ENCODE measurements around the gene HECW1.

Gene HECW1

DNA sequence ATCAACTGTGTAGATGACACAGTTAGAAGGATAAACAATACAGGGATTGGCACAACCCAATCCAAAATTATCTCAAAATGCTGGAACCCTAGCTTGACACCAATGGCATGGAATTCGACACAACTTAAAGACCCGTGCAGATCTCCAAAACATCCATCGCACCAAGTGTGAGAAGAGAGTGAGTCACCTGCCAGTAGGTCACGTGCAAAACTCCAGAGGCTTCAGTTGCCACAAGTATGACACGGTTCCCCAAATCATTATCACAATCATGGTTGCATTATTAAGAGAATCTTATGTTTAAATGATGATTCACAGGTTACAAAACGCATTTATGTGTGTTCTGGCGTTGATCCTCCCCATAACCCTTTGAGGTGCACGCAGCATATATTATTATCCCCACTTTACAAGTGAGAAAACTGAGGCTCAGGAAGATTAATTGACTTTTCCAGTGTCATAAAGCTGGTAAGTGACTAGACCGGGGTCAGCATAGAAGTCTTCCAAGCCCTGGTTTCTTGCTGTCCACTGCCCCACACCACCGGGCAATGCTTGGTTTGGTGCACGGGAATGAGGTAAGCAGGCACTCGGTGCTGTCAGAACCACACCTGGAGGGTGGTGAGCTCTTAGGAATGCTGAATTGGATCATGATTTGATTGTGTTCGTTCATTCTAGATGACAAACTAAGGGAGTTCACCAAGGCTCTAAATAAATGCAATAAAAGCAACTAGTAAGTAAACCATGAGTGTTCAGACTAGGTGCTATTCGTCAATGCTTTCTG is 446.9 kb downstream of the HECW1 start:
- ChIA-PET CTCF (interaction anchor here (3.2 kb wide), 1 partner anchor 23 kb away, joined by 10 read pairs; the partner anchor contains the start of gene STK17A), POLR2A (no interaction called here)
- TF ChIP-seq FOXM1 (IDR thresholded peaks at IDR 0.05; ENCODE audit: borderline replicate concordance) (no peak), L3MBTL2 (conservative IDR thresholded peaks at IDR 0.05) (no peak), TARDBP (IDR thresholded peaks at IDR 0.05) (no peak), SP1 (IDR thresholded peaks at IDR 0.05) (no peak), ZNF384 (IDR thresholded peaks at IDR 0.05) (no peak), CTBP1 (IDR thresholded peaks at IDR 0.05; ENCODE audit: borderline replicate concordance) (no peak), FOXA1 (IDR thresholded peaks at IDR 0.05) (no peak), FOXK2 (IDR thresholded peaks at IDR 0.05) (no peak), NFRKB (IDR thresholded peaks at IDR 0.05) (no peak), LEF1 (IDR thresholded peaks at IDR 0.05; ENCODE audit: borderline replicate concordance) (no peak), HDGF (IDR thresholded peaks at IDR 0.05; ENCODE audit: borderline replicate concordance) (no peak), ARNT (IDR thresholded peaks at IDR 0.05) (no peak)
- TF ChIP-seq, protein P1, sequence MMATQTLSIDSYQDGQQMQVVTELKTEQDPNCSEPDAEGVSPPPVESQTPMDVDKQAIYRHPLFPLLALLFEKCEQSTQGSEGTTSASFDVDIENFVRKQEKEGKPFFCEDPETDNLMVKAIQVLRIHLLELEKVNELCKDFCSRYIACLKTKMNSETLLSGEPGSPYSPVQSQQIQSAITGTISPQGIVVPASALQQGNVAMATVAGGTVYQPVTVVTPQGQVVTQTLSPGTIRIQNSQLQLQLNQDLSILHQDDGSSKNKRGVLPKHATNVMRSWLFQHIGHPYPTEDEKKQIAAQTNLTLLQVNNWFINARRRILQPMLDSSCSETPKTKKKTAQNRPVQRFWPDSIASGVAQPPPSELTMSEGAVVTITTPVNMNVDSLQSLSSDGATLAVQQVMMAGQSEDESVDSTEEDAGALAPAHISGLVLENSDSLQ (IDR thresholded peaks at IDR 0.05), result no peak
- no peak for DNase-seq (ENCODE audit: extremely low spot score)

DNA sequence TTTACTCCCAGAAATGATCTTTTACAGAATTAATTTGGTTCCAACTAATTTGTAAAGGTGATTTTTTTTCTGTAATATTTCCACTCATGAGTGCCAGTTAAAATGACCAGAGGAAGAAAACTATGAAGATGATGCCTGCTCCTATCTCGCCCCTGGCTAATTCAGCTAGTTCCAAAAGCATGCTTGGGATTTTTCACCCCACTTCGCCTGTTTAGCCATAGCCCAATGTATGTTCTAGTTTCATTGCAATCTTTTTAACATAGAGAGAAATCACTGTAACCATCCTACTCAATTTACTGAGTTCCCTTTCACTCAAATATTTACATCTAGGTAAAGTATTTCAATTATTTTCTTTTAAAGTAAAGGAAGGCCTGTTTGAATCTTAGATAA is 447.5 kb downstream of the HECW1 start:
- TF ChIP-seq FOXM1 (IDR thresholded peaks at IDR 0.05; ENCODE audit: borderline replicate concordance) (no peak), SP1 (IDR thresholded peaks at IDR 0.05) (no peak), SUZ12 (IDR thresholded peaks at IDR 0.05) (no peak), ARNT (IDR thresholded peaks at IDR 0.05) (no peak), CTBP1 (IDR thresholded peaks at IDR 0.05; ENCODE audit: borderline replicate concordance) (no peak), HDGF (IDR thresholded peaks at IDR 0.05; ENCODE audit: borderline replicate concordance) (no peak), ELF4 (IDR thresholded peaks at IDR 0.05) (no peak), LEF1 (IDR thresholded peaks at IDR 0.05; ENCODE audit: borderline replicate concordance) (no peak), TARDBP (IDR thresholded peaks at IDR 0.05) (no peak), NFRKB (IDR thresholded peaks at IDR 0.05) (no peak), FOXA1 (IDR thresholded peaks at IDR 0.05) (no peak), BHLHE40 (IDR thresholded peaks at IDR 0.05; ENCODE audit: borderline replicate concordance) (no peak), L3MBTL2 (conservative IDR thresholded peaks at IDR 0.05) (no peak), ZNF384 (IDR thresholded peaks at IDR 0.05) (no peak), FOXK2 (IDR thresholded peaks at IDR 0.05) (no peak)
- TF ChIP-seq, protein P1 (IDR thresholded peaks at IDR 0.05), result no peak
- DNase-seq (ENCODE audit: extremely low spot score), result no peak
- POLR2A ChIA-PET, result no interaction called here
- CTCF ChIA-PET, result interaction anchor here (3.2 kb wide), 1 partner anchor 23 kb away, joined by 10 read pairs; the partner anchor contains the start of gene STK17A

DNA sequence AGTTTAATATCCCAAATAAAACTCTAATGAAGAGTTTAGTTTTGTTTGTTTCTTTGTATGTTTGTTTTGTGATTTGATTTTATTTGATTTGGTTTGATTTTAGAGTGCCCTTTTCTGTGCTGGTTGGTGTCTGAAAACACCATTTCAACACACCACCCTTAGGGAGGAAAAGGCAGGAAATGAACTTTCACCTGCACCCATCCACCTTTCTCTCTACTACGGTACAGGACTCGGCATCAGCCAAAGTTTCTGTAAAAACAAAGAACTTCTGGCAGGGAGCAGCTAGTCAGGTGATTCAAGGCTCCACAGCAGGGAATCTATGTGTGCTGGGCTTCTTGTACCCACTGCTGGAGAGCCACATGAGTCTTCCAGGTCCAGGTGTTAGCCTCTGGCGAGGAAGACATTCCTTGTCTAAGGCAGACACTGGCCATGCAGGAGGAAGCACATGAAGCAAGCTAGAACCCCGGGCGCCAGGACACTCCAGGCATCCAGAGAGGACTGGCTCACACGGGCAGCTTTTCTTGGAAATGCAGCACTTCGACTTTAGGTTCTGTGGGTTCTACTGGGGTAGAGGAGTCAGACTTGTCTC is 448.4 kb downstream of the HECW1 start:
- TF ChIP-seq LEF1 (IDR thresholded peaks at IDR 0.05; ENCODE audit: borderline replicate concordance) (no peak), NFRKB (IDR thresholded peaks at IDR 0.05) (no peak), CTBP1 (IDR thresholded peaks at IDR 0.05; ENCODE audit: borderline replicate concordance) (no peak), HDGF (IDR thresholded peaks at IDR 0.05; ENCODE audit: borderline replicate concordance) (no peak), BHLHE40 (IDR thresholded peaks at IDR 0.05; ENCODE audit: borderline replicate concordance) (no peak), SP1 (IDR thresholded peaks at IDR 0.05) (no peak), FOXM1 (IDR thresholded peaks at IDR 0.05; ENCODE audit: borderline replicate concordance) (no peak), FOXA1 (IDR thresholded peaks at IDR 0.05) (no peak), ELF4 (IDR thresholded peaks at IDR 0.05) (no peak), FOXK2 (IDR thresholded peaks at IDR 0.05) (no peak), L3MBTL2 (conservative IDR thresholded peaks at IDR 0.05) (no peak), ARNT (IDR thresholded peaks at IDR 0.05) (no peak), TARDBP (IDR thresholded peaks at IDR 0.05) (no peak), SUZ12 (IDR thresholded peaks at IDR 0.05) (no peak), ZNF384 (IDR thresholded peaks at IDR 0.05) (no peak)
- TF ChIP-seq, protein P1 (IDR thresholded peaks at IDR 0.05), result no peak
- no peak for DNase-seq (ENCODE audit: extremely low spot score)
- POLR2A ChIA-PET, result no interaction called here
- CTCF ChIA-PET, result interaction anchor here (0.6 to 3.2 kb wide), 2 partner anchors 22 to 250 kb away, joined by 3 to 10 read pairs; partner anchors contain the start of gene STK17A

DNA sequence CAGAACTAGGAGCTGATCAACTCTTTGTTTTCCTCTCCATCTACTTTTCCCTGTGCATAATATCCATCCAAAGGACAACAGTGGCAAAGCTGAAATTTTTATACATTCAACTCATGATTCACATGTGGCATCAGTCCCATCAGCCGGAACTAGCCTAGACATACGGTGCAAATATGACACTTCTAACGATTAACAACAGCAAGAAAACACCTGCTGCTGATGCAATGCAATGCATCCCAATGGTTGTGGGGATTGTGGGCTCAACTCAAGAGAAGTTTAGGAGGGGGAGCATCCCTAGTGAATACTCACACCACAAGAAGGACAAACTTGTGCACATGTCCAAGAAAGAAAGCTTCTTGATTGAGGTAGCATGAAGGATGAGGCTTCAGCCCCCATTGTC is 449.9 kb downstream of the HECW1 start:
- ChIA-PET CTCF (interaction anchor here (3.2 kb wide), 1 partner anchor 20 kb away, joined by 10 read pairs; the partner anchor contains the start of gene STK17A), POLR2A (interaction anchor here (0.7 kb wide), 1 partner anchor 20 kb away, joined by 4 read pairs; the partner anchor contains the start of gene STK17A)
- TF ChIP-seq NFRKB (IDR thresholded peaks at IDR 0.05), result no peak
- no peak for TF ChIP-seq BHLHE40 (IDR thresholded peaks at IDR 0.05; ENCODE audit: borderline replicate concordance)
- no peak for TF ChIP-seq LEF1 (IDR thresholded peaks at IDR 0.05; ENCODE audit: borderline replicate concordance)
- no peak for TF ChIP-seq FOXA1 (IDR thresholded peaks at IDR 0.05)
- TF ChIP-seq CTBP1 (IDR thresholded peaks at IDR 0.05; ENCODE audit: borderline replicate concordance), result no peak
- TF ChIP-seq, protein P1 (IDR thresholded peaks at IDR 0.05), result no peak
- no peak for DNase-seq (ENCODE audit: extremely low spot score)

DNA sequence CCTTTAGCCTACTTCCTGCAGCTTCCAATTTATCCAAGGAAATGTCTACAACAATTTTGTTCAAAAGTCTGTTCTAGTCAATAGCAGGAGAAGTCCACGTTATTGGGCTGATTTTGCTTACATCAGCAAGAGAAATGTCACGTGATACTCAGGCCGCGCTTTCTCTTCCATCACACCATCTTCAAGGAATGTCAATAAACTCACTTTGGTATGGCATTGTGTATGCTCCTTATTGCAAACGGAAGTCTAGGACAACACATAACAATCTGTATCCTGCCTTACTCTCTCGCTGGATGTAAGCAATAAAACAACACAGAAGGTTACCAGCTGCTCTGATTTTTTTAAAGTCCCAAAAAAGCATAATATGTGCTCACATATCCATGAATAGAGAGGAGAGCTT is 453.3 kb downstream of the HECW1 start:
- POLR2A ChIA-PET, result no interaction called here
- CTCF ChIA-PET, result interaction anchor here (1.5 kb wide), 1 partner anchor 17 kb away, joined by 5 read pairs; the partner anchor contains the start of gene STK17A
- no peak for DNase-seq (ENCODE audit: extremely low spot score)
- TF ChIP-seq FOXK2 (IDR thresholded peaks at IDR 0.05), result no peak

All from HEK293T (cell line).